Inflammatory macrophage treated with lipopolysaccharide for 1 hour (primary cell): Measurements from ENCODE around the gene MARCKSL1.

Source experiments
- DNase-seq, 2 donors: peaks; one replicate each; pipeline ENCODE4 v3.0.0-alpha.2; 2020 to 2022

Gene MARCKSL1

DNA sequence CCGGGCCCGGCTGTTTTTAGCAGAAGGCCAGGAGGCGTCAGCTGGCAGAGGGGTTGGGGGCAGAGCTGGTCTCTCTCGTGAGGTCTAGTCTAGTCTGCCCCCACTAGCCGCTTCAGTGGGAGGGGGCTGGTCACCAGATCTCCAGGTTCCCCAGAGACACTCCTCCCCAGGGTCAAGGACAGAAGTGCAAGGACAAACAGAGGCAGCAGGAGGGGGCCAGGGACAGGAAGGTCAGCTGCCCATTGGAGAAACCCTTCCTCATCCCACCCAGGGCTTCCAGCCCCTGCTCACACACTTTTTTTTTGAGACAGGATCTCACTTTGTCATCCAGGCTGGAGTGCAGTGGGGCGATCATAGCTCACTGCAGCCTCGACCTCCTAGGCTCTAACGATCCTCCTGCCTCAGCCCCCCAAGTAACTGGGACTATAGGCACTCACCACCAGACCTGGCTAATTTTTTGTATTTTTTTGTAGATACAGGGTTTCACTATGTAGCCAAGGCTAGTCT, 16.3 kb upstream of the MARCKSL1 start:
- DNase-seq: no peak

DNA sequence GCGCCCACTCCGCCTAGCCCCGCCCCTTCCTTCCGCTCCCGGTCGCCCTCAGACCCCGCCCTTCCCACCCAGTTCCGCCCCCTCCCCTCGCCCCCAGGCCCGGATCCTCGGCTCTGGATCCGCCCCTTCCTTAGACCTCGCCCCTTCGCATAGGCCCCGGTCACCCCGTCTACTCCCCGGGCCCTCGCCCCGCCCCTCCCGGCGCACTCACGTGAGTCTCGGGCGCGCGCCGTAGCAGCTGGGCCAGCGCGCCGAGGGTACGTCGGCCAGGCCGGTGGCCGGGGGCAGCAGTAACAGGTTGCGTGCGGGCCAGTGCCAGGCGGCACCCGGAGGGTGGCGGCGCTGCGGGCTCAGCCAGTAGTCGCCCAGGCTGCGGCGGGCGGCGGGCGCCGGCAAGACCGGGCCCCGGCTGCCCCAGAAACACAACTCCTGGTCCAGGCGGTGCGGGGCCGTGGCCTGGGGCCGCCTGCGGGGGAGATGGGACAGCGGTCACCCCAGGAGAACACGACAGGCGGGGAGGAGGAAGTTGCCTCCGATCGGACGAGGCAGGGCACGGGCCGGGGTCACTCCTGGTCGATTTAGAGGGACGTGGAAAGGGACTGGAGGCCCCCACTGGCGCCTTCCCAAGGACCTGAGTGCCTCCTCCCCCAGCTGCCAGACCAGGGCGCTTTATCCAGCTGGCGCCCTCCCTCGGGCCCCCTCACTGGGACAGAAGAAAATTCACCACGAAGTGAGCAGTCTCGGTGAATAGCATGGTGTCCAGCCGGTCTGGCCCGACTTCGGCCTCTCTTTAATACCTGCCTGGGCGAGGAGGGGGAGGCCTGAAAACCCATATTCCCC, 15.6 kb upstream of the MARCKSL1 start:
- DNase-seq: peak; percentile 68 to 71

DNA sequence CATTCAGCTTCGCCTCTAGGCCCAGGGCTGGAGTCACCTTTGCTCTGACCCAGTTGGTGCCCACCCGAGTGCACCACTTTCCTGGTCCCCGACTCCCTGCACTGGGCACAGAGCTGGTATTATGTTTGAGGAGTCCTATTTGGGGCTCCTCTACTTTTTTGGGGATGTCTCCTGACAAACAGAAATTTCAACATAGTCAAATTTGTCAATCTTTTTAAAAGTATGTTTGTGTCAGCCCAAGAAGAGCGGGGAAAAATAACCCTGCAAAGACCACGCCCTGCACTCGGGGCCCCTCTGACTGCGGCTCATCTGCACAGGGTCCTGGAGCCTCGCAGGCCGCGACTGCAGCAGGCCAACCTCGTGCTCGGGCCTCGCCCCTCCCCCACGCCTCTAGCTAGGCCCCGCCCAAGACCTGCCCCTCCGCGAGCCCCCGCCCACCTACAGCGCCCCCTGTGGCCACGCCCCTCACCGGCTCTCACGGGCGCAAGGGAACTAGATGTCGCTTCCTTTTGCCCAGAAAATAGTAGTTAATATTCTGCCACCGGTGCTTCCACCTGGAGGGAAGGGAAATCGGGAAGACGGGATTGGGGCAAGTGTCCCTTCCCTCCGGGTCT, 14.9 kb upstream of the MARCKSL1 start:
- peak; percentile 43 to 61 for DNase-seq

DNA sequence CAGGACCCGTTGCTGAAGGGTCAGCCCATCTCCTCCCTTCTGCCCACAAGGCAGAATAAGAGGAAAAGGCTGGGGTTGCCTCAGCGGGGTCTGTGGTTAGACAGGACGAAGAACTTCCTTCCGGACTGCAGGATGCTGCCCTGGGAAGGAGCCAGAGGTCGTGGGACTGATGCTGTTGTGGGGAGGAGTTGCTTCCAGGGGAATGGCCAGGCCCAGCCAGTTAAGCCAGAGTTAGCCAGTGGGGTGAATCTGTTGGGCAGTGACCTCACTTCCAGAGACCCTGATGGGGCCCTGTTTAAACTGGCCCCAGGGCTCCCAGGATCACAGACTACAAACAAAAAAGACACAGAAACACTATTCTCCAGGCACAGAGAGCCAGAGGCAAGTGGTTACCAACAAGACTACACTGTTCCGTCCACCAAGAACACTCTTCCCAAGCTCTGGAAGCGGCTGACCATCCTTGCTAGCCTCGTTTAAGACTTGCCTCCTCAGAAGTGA, 13.2 kb upstream of the MARCKSL1 start:
- peak; percentile 49 to 50 for DNase-seq

DNA sequence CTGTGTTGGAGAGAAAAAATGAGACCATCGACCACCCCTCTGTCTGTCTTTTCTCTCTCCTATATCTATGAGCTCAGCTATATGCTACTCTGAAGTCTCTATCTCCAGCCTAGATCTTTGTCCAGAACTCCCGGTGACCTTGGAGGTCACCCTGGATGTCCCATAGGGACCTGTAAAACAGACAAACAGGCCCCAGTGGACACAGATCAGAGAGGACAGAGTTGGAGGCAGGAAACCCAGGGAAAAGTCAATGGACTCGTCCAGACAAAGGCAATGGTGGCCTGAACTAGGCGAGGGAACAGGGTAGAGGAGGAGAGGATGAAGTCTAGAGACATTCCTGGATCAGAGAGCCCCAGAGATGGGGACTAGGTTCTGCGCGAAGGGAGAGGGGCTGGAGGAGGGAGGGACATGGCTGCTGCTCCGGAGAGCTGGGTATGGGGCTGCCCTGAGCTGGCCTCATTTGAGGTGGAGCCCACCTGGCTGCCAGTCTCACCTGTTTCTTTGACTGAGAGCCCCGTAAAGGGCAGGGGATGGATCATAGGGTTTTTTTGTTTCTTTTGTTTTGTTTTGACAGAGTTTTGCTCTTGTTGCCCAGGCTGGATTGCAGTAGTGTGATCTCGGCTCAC, 10.6 kb upstream of the MARCKSL1 start:
- DNase-seq: no peak

DNA sequence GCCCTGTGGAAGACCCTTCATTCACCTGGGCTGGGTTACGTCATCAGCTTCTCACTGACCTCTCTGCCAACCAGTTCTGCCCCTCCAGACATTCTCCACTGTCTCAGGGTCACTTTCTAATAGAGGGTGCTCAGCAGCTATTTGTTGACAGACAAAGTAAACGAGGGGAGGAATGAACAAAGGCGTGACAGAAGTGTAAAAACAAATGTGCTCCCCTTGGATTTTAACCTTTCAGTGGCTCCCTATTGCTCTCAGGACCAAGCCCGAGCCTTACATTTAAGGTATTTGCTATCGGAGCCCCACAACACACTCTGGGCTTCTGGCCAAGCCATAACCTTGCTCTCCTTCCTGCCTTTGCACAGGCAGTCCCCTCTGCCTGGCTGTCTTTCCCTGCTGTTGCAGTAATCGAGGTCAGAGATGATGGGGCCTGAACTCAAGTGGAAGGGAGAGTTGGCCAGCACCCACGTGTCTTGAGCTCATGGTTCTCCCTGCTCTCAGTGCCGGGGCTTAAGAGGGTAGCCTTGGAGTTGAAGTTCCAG, 9.3 kb upstream of the MARCKSL1 start:
- peak; percentile 17 to 37 for DNase-seq

DNA sequence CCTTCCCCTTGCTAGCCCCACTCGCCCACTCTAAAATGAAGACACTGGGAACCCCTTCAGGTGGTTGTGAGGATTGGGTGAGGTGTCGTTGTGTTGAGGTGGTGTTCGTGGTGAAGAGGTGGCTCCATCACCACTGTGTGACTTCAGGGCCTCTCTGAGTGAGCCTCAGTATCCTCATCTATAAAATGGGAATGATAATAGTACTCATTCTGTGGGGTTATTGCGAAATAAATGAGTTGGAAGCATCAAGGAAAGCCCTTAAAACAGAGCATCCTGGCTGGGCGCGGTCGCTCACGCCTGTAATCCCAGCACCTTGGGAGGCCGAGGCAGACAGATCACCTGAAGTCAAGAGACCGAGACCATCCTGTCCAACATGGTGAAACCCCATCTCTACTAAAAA, 6.7 kb upstream of the MARCKSL1 start:
- DNase-seq: no peak

DNA sequence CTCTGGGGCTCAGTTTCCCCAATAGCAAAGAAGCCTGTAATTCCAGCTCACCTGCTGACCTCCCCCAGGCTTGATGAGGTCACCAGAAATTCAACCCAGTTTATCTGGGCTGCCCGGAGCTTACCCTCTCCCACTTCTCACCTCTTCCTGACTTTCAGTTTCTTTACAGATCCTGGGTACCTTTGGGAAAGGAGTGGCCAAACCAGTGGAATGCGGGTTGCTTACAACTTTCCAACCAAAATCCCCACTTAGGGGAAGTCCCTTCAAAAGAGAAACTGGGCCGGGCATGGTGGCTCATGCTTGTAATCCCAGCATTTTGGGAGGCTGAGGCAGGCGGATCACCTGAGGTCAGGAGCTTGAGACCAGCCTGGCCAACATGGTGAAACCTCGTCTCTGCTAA, 5.9 kb upstream of the MARCKSL1 start:
- DNase-seq: peak in 1 of 2 donors; percentile 67

DNA sequence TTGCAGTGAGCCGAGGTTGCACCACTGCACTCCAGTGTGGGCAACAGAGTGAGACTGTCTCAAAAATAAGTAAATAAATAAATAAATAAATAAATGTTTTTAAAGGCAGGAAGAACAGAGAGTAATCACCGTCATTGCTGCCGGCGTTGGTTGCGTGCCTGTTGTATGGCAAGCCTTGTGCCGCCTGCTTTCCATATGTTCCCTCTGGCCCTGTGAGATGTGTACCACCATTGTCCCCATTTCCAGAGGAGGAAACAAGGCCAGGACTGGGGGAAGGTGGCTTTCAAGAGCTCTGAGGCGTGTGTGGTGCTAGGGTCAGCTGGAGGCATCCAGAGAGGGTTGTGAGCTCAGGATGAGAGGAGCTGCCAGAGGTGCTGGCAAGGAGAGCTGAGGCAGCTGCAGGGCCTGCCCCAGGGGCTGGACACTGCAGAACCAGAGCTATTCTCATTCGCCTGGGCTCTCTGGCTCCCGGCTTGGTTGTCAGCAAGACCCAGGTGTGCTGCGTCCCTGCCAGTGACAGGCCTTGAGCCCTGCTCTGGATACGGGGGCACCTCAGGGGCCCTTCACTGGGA, 5.2 kb upstream of the MARCKSL1 start:
- no peak for DNase-seq

DNA sequence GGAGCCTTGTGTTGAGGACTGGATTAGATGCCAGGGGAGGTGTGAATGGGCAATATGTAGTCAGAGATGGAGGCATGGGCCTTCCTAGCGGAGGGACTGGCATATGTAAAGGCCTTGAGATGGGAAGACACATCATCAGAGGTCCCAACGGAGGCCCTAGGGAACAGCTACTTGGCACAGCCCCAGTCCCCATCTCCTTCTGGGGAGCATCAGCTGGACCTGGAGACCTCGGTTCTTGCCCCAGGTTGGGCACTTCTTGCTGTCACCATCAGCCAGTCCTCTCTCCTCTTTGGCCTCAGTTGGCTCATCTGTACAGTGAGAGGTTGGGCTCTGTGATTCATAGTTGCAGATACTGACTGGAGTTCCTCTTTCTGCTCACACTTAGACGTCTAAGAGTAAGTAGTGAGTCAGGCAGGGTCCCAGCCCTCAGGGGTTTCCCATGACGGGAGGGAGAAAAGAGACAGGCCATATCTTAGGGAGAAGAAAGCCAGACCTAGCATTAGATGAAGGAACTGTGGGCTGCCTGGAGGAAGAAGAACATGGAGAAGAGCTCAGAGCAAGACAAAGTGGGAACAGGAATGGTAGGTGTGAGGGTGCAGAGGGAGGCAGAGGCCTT, 3.4 kb upstream of the MARCKSL1 start:
- peak; percentile 96 for DNase-seq

DNA sequence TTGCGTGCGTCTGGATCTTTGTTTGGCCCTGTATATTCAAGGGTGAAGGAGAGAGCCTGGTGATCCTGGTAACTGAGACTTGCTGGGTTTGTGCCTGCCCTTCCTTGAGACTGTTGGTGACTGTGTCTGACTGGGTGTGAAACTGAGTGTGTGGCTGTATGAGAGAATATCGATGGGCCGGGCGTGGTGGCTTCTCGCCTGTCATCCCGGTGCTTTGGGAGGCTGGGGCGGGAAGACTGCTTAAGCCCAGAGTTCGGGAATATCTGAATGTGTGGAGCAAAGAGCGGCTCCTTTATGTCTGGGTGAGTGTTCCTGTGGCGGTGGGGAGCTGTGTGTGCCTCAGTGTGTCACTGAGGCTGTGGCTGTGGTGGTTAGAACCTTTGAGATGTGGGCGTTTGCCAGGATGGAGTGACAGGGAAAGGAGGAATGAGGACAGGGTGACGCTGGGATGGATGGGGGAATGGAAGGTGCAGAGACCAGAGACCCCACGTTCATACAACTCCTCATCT, 2.7 kb upstream of the MARCKSL1 start:
- no peak for DNase-seq

DNA sequence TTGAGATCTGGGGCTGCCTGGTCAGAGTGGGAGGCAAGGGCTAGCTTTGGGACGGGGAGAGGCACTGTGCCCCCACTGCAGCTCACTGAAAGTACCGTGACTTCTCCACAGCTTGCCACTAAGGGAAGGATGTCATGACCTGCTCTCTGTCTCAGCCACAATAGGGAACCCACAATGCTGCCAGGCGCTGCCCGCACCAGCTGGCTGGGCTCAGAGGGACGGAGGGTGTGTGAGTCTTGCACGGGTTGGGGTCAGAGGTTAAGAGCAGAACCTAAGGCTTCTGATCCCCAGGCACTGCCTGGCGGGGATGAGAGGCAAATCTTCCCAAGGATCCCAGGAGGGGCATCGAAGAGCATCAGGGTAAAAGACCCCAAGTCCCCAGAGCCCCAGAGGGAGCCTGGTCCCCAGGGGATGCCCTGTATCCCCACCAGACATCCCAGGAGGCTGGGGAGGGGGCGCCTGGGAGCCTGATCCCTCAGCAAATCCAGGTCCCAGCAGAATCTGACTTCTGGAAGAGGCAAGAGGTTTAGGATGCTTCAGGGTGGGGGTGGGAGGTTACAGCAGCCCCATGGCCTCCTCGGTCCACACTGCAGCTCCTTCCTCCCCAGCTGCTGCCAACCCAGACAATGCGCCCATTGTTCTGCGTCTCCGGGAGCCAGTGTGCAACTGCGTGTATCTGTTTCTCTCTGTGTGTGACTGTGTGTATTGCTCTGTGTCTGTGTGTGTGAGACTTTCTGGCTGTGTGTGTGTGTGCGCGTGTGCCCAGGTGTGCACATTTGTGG, 2.0 kb upstream of the MARCKSL1 start:
- DNase-seq: peak; percentile 66 to 76

DNA sequence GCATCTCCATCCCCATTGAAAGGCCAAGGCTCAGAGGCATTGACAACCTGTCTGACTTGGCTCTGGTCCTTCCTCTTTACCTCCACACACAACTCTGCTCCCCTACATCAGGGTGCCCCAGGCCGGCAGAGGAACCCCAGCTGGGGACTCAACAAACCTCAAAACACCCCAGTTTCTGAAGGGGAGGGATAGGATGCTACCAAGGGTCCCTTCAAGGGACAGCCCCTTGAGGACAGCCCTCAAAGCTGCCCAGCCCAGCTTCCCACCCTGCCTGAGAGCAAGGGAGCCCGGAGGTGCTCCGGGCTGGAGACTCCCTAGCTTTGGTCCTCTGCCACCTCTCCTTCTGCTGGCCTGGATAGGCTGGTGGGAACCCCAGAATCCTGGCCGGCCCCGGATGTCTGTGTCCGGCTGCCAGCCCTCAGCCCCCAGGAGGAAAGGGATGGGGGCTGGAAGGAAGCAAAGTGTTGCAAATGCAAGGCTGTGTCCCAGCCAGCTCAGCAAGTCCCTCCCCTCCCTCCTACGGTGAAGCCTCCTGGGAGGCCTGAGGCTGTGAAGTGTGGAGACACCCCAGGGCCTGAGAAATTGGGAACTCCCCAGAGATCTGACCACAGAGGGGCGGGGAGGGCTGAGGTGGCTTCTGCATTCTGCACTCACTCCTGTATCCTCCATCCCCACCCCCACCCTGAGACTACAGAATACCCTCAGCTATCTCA, 1.1 kb upstream of the MARCKSL1 start:
- DNase-seq: peak; percentile 92 to 97

DNA sequence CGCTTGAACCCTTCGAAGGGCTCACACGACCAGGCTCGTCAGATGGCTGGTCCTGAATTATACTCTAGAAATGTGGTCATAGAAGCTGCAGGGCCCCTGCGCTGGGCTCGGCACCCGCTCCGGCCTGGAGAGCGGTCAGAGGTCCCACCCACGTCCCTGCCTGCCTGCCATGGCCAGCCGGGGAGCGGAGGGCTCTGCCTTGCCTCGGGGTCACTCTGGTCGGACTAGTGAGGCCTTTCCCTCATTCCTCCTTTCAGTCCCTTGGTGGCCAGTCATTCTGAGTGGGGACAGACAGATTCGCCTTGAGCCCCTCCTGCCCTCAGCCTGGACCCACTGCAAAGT, 529 bp upstream of the MARCKSL1 start:
- no peak for DNase-seq

DNA sequence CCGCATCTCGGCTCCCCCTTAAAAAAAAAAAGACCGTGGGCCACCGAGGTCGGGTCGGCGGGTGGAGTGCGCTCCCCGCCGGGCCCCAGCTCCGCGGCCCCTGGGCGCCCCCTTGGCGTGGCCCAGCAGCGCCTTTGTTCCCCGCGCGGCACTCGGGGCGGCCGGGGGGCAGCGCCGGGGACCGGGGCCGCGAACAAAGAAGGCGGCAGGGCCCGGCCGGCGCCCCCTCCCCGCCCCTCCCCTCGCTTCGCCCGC, 571 bp downstream of the MARCKSL1 start:
- DNase-seq: no peak

DNA sequence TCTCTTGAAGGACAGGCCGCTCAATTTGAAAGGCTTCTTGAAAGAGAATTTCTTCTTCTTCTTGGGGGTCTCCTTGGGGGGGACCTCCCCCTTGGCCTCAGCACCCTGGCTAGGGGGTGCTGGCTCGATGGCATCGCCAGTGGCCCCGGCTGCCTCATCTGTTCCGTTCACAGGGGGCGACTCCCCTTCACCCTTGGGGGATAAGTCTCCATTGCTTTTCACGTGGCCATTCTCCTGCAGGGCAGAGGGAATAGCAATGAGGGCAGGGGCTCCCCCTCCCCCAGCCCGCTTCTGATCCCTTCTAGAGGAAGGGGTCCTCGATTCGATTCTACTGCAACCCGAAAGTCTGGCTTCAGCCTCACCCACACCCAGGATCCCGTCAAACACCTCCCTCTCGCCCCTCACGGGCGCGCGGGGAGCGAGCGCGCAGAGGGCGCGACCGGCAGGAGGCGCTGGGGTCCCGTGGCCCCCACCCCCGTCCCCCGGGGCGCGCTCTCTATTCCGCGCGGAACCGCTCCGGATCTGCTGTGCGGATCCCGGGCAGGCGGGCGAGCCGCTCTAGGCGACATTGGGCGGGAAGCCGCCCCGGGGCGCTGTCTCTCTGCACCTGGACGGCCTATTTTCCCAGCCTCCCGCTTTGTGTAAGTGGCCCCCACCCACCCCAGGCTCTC, 1.0 kb downstream of the MARCKSL1 start:
- peak; percentile 30 to 51 for DNase-seq

DNA sequence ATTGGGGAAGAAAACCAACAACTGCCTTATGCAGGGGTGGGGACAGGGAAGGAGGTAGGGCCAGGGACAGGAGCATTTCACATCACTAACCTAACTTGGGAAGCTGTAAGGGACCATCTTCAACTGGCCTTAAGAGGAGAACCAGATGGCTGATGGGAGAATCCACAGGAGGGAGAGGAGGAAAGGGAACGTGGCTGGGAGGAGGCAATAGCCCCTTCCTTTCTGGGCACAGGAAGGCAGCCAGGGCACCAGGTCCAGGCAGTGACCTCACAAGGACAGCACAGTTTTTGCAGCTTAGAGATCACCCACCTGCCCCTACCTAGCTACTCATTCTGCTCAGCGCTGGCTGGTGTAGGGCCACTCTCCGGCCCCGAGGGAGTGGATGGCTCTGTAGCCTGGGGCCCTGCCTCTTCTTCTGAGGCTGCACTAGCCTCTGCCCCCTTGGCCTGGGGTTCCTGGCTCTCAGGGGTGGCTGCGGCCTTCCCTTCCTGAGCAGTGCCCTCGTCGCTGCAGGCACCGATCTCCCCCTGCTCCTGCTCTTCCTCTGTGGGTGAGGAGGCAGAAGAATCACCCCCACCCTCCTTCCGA, 1.7 kb downstream of the MARCKSL1 start:
- no peak for DNase-seq

DNA sequence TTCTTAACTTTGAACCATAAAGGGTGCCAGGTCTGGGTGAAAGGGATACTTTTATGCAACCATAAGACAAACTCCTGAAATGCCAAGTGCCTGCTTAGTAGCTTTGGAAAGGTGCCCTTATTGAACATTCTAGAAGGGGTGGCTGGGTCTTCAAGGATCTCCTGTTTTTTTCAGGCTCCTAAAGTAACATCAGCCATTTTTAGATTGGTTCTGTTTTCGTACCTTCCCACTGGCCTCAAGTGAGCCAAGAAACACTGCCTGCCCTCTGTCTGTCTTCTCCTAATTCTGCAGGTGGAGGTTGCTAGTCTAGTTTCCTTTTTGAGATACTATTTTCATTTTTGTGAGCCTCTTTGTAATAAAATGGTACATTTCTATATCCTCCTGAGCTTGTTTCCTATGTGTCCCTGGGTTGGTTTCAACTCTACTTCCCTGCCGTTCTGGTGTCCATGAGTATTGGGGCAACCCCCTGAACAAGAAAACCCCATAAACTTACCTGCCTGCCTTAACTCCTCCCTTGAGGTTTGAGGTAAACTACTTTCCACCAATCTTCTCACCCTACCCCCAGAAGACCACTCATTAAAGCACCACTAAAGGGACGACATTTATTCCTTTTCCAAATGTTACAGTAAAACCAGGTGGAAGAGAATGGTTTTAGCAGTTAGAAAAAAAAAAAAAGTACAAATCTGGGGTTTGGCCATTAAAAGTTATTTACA, 2.6 kb downstream of the MARCKSL1 start:
- no peak for DNase-seq

DNA sequence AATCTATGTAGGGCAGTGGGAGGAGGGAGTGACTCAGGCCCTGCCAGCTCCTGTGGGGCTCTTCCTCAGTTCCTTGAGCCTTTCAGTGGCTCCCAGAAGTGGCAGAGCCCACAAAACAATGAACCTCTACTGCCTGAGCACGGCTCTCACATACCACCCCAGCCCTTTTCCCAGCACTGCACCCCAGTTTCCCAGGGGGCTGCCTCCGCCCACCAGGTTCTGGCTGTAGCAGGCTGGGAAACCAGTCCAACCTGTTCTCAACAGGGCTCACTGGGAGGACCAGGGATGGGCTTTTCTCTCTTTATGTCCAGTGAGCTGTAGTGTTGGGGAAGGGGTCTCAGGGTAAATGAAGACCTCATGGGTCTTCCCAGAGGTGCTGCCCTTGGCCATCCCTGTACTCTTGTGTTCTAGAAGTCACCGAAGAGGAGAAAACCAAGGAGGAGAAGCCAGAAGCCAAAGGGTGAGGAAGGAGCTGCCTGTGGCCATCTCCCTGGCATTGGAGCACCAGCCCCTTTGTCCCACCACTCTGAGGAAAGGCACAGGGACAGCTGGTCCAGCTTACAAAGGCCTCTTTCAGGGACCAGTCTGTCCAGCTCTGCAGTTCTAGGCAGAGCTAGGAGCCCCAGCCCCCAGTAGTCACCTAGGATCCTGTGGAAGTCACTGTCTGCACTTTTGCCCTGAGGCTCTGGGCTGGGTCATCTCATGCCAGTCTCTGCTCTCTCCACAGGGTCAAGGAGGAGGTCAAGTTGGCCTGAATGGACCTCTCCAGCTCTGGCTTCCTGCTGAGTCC, 3.5 kb downstream of the MARCKSL1 start:
- DNase-seq: no peak
